HFFc6 (cell line): ENCODE results near the gene HOOK2. TPM values are rescaled to one million over a fixed set of nuclear protein-coding genes. Genes with fewer than 3 reads are reported as not detected.

Source experiments
- DNase-seq: peaks from one replicate; pipeline ENCODE4 v3.0.0-alpha.2; 2018
- H3K27ac Mint-ChIP-seq: 2 replicates; pipeline ENCODE4 v1.8.0; 2020; ENCODE audit warnings: mild to moderate bottlenecking, mixed read lengths
- H3K27me3 Mint-ChIP-seq: 2 replicates; pipeline ENCODE4 v1.8.0; 2021; ENCODE audit warnings: mild to moderate bottlenecking, moderate library complexity, mixed read lengths; ENCODE audit not compliant: insufficient read depth
- H3K36me3 Mint-ChIP-seq: 2 replicates; pipeline ENCODE4 v1.8.0; 2021; ENCODE audit warnings: low read depth, mixed read lengths
- H3K4me1 Mint-ChIP-seq: 2 replicates; pipeline ENCODE4 v1.8.0; 2020; ENCODE audit warnings: low read depth, mixed read lengths
- H3K4me3 Mint-ChIP-seq: 2 replicates; pipeline ENCODE4 v1.8.0; 2020; ENCODE audit warnings: mild to moderate bottlenecking, moderate library complexity, mixed read lengths
- H3K9me3 Mint-ChIP-seq: 2 replicates; pipeline ENCODE4 v1.8.0; 2020; ENCODE audit warnings: mild to moderate bottlenecking, mixed read lengths
- total RNA-seq, 6 experiments: library from RNA; stranded (reverse); fragmentation: NEBNext Ultra II Directional; extraction: Animal tissue kit (Norgen Biotek cat#: 25700); gene quantifications; 2 replicates in 1 of 6; 3 replicates in 5 of 6; pipeline ENCODE4 v1.2.3, GENCODE V29; 2021
- TF ChIP-seq, protein P1 (sequence below): fragments of 200-600 bp; sonication (generic); IDR thresholded peaks from 2 replicates; pipeline ENCODE4 v1.5.0; 2021; ENCODE audit warnings: antibody characterized with exemption, mild to moderate bottlenecking

Gene HOOK2
- total RNA-seq, 6 experiments from 2014 or later, result 10.5 to 13.8 (median 11.5) TPM

DNA sequence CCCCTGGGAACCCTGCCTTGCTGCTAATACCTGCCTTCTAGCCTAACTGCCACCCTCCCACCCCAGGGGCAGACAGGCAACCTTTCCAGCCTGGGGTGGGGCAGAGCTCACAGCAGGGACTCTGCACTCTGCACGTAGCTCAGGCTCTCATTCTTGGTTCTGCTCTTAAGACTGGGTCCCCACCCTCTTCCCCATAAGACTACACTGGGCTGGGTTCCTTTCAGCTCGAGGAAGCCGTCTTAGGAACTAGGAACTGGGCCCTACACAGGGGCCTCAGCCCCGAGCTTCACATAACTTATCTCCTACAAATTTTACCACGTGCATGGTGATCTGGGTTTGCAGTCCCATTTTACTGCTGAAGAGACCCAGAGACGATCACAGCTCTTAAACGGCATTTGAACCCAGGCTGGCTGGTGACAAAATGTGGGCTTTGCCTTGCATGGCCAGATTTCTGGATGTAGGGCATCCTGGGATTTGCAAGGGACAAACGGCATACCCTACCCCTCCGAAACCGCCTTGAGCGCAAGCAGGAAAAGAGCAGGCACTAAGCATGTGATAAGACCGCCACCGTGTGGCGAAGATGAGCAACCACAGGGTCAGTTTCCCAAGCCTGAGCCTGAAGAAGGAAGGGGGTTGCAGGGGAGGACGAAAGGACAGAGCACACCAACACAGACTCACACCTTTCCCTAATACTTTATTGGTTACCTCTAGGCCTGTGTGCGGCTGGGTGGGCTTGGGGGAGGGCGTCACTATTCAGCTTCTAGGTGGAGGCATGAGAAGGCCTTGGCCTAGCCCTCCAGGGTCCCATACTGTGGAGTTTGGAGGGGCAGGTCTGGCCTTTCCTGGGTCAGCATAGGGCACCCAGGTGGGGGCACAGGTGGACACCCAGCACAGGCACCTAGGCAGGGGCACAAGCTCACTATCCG is 21.1 kb upstream of the HOOK2 start:
- Mint-ChIP-seq H3K27me3 (peaks cover 40% of the 10 kb centered on the region), H3K4me3 (peak overlapping the region; percentile 43), H3K4me1 (peaks cover 30% of the 10 kb centered on the region), H3K9me3 (peaks cover 4% of the 10 kb centered on the region; the same call in 1 of the 2 replicates), H3K36me3 (peaks cover 4% of the 10 kb centered on the region), H3K27ac (peak overlapping the region; percentile 51)
- TF ChIP-seq, protein P1, sequence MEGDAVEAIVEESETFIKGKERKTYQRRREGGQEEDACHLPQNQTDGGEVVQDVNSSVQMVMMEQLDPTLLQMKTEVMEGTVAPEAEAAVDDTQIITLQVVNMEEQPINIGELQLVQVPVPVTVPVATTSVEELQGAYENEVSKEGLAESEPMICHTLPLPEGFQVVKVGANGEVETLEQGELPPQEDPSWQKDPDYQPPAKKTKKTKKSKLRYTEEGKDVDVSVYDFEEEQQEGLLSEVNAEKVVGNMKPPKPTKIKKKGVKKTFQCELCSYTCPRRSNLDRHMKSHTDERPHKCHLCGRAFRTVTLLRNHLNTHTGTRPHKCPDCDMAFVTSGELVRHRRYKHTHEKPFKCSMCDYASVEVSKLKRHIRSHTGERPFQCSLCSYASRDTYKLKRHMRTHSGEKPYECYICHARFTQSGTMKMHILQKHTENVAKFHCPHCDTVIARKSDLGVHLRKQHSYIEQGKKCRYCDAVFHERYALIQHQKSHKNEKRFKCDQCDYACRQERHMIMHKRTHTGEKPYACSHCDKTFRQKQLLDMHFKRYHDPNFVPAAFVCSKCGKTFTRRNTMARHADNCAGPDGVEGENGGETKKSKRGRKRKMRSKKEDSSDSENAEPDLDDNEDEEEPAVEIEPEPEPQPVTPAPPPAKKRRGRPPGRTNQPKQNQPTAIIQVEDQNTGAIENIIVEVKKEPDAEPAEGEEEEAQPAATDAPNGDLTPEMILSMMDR, result peak; percentile 96
- DNase-seq, result peak; percentile 60

GRCh38 chr19:12794971-12795381 is 19.6 kb upstream of the HOOK2 start:
- Mint-ChIP-seq H3K27me3 (peaks cover 44% of the 10 kb centered on the region), H3K9me3 (peaks cover 4% of the 10 kb centered on the region; the same call in 1 of the 2 replicates), H3K4me3 (peak overlapping the region; percentile 81), H3K36me3 (peaks cover 4% of the 10 kb centered on the region), H3K27ac (peak overlapping the region; percentile 87), H3K4me1 (peaks cover 31% of the 10 kb centered on the region)
- DNase-seq, result no peak
- TF ChIP-seq, protein P1, result no peak

DNA sequence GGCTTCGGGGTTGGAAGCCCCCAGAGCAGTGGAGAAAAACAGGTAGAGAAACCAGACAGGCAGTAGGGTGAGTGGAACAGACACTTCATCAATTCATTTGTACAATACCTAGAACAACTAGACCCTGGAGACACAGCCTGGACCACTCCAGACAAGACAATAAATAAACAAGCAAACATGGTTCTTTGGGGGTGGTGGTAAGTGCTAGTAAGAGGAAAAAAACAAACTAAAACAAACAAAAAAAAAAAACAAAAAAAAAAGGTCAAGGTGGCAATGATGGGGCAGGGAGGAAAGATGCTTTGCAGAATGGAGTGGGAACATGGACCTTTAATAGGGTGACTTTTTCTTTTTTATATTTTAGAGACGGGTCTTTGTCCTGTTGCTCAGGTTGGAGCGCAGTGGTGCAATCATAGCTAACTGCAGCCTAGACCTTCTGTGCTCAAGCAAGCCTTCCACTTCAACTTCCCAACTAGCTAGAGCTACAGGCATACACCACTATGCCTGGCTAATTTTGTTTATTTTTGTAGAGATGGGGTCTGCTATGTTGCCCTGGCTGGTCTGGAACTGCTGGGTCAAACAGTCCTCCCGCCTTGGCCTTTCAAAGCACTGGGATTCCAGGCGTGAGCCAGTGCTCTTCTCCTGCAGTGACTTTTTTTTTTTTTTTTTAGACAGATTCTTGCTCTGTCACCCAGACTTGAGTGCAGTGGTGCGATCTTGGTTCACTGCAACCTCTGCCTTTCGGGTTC is 19.0 kb upstream of the HOOK2 start:
- H3K36me3 Mint-ChIP-seq, result peaks cover 4% of the 10 kb centered on the region

GRCh38 chr19:12793290-12794195 is 18.2 kb upstream of the HOOK2 start:
- Mint-ChIP-seq H3K36me3 (peaks cover 4% of the 10 kb centered on the region), H3K4me1 (peaks cover 40% of the 10 kb centered on the region), H3K27me3 (peaks cover 44% of the 10 kb centered on the region), H3K9me3 (peaks cover 4% of the 10 kb centered on the region; the same call in 1 of the 2 replicates), H3K4me3 (peak overlapping the region; percentile 94), H3K27ac (peak overlapping the region; percentile 94)
- TF ChIP-seq, protein P1, result 0 out of 2 replicates have a peak, but pooled peaks have one; percentile 7
- peak; percentile 89 for DNase-seq

More for the DNA sequence above, 19.0 kb upstream of the HOOK2 start:
- peak overlapping the region; percentile 87 for H3K27ac Mint-ChIP-seq
- peaks cover 32% of the 10 kb centered on the region for H3K4me1 Mint-ChIP-seq
- TF ChIP-seq, protein P1, result no peak
- peaks cover 4% of the 10 kb centered on the region; the same call in 1 of the 2 replicates for H3K9me3 Mint-ChIP-seq
- H3K27me3 Mint-ChIP-seq, result peaks cover 44% of the 10 kb centered on the region
- H3K4me3 Mint-ChIP-seq, result peak overlapping the region; percentile 81
- DNase-seq, result no peak

GRCh38 chr19:12792853-12793289 is 17.5 kb upstream of the HOOK2 start:
- peak overlapping the region; percentile 94 for H3K27ac Mint-ChIP-seq
- H3K27me3 Mint-ChIP-seq, result peaks cover 44% of the 10 kb centered on the region
- H3K9me3 Mint-ChIP-seq, result peaks cover 4% of the 10 kb centered on the region; the same call in 1 of the 2 replicates
- H3K4me1 Mint-ChIP-seq, result peaks cover 47% of the 10 kb centered on the region
- peaks cover 4% of the 10 kb centered on the region for H3K36me3 Mint-ChIP-seq
- DNase-seq, result no peak
- peak overlapping the region; percentile 94 for H3K4me3 Mint-ChIP-seq
- TF ChIP-seq, protein P1, result no peak
